BE2C (cell line): ENCODE measurements around the gene CTSF.

Experiments
- DNase-seq: peaks from one replicate; pipeline ENCODE4 v3.0.0-alpha.2; 2020
- H3K27me3 ChIP-seq: fragments of 250-450 bp; sonication (Bioruptor Pico); 2 replicates; pipeline ENCODE4 v1.5.1; 2020; ENCODE audit warnings: mild to moderate bottlenecking
- H3K36me3 ChIP-seq: fragments of 250-450 bp; sonication (Bioruptor Pico); 2 replicates; pipeline ENCODE4 v1.5.1; 2020; ENCODE audit warnings: mild to moderate bottlenecking
- H3K4me1 ChIP-seq: fragments of 250-450 bp; sonication (Bioruptor Pico); 2 replicates; pipeline ENCODE4 v1.5.1; 2020
- H3K4me3 ChIP-seq: 2 replicates; pipeline ENCODE4 v1.5.1; 2011; ENCODE audit warnings: low read depth, low read length
- H3K9me3 ChIP-seq: fragments of 250-450 bp; sonication (Bioruptor Pico); 2 replicates; pipeline ENCODE4 v1.5.1; 2020
- TF ChIP-seq, protein P1 (sequence below): IDR thresholded peaks from 2 replicates; pipeline ENCODE4 v1.5.1; 2012; ENCODE audit warnings: mild to moderate bottlenecking, low read depth, low read length

Gene CTSF

GRCh38 chr11:66523611-66524010 lies 44.8 kb downstream of the CTSF start:
- peaks cover 17% of the 10 kb centered on the region for H3K36me3 ChIP-seq
- TF ChIP-seq, protein P1, sequence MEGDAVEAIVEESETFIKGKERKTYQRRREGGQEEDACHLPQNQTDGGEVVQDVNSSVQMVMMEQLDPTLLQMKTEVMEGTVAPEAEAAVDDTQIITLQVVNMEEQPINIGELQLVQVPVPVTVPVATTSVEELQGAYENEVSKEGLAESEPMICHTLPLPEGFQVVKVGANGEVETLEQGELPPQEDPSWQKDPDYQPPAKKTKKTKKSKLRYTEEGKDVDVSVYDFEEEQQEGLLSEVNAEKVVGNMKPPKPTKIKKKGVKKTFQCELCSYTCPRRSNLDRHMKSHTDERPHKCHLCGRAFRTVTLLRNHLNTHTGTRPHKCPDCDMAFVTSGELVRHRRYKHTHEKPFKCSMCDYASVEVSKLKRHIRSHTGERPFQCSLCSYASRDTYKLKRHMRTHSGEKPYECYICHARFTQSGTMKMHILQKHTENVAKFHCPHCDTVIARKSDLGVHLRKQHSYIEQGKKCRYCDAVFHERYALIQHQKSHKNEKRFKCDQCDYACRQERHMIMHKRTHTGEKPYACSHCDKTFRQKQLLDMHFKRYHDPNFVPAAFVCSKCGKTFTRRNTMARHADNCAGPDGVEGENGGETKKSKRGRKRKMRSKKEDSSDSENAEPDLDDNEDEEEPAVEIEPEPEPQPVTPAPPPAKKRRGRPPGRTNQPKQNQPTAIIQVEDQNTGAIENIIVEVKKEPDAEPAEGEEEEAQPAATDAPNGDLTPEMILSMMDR: no peak

More at GRCh38 chr11:66523611-66524010, 44.8 kb downstream of the CTSF start:
- DNase-seq: no peak
- Histone ChIP-seq H3K9me3 (no peaks in the 10 kb centered on the region), H3K4me3 (no peak overlapping the region), H3K4me1 (no peaks in the 10 kb centered on the region), H3K27me3 (no peaks in the 10 kb centered on the region)
